HAP-1 (cell line): ENCODE results near the gene OR51D1.

Source experiments
- DNase-seq, 2 experiments: peaks; one replicate each; pipeline ENCODE4 v3.0.0-alpha.2; 2016 to 2020; ENCODE audit warnings: low spot score in 2 of 2
- H3K27me3 ChIP-seq: fragments of 250-450 bp; sonication (Bioruptor Pico); 2 replicates; pipeline ENCODE4 v1.5.1; 2020; ENCODE audit warnings: low read depth, mild to moderate bottlenecking, moderate library complexity
- H3K36me3 ChIP-seq: fragments of 250-450 bp; sonication (Bioruptor Pico); replicated peaks from 2 replicates; pipeline ENCODE4 v1.5.1; 2020; ENCODE audit warnings: mild to moderate bottlenecking
- H3K4me1 ChIP-seq: fragments of 250-450 bp; sonication (Bioruptor Pico); 2 replicates; pipeline ENCODE4 v1.5.1; 2020; ENCODE audit warnings: mild to moderate bottlenecking
- H3K4me3 ChIP-seq: fragments of 250-450 bp; sonication (Bioruptor Pico); 2 replicates; pipeline ENCODE4 v1.5.1; 2020; ENCODE audit warnings: mild to moderate bottlenecking, moderate library complexity
- H3K9me3 ChIP-seq: fragments of 250-450 bp; sonication (Bioruptor Pico); 2 replicates; pipeline ENCODE4 v1.5.1; 2020; ENCODE audit warnings: mild to moderate bottlenecking, moderate library complexity
- in situ Hi-C: fragments of 300-500 bp; cut with MboI; formaldehyde crosslinking; loops from 3 replicates; pipeline ENCODE4 v1.14.3; 2020; ENCODE audit warnings: low sequenced_read_pairs, inconsistent platforms, mixed read lengths

The OR51D1 gene

GRCh38 chr11:4636962-4637661, at the start of gene OR51D1:
Gene OR51D1 (plus strand): TSS chr11:4637477. CDS start chr11:4639791, 2,314 bp downstream.
- H3K4me3 ChIP-seq: no peak within 1 kb of the TSS
- no peaks in the 10 kb centered on the region for H3K9me3 ChIP-seq
- no peaks in the 10 kb centered on the region for H3K36me3 ChIP-seq
- H3K4me1 ChIP-seq: no peaks in the 10 kb centered on the region
- DNase-seq: peak; percentile 59 to 80
- peaks cover 3% of the 10 kb centered on the region for H3K27me3 ChIP-seq
- in situ Hi-C loops: loop anchor here (10.0 to 25.0 kb wide), 4 partner anchors 188 to 1175 kb away; partner anchors contain the start of genes OR51F2, OR51M1 and OR52N2

GRCh38 chr11:4589017-4589416, 48.3 kb upstream of the OR51D1 start:
- Histone ChIP-seq H3K36me3 (no peaks in the 10 kb centered on the region), H3K4me1 (no peaks in the 10 kb centered on the region), H3K9me3 (no peaks in the 10 kb centered on the region), H3K27me3 (no peaks in the 10 kb centered on the region), H3K4me3 (no peak overlapping the region)
- DNase-seq: no peak
- in situ Hi-C loops: no loop called here

DNA sequence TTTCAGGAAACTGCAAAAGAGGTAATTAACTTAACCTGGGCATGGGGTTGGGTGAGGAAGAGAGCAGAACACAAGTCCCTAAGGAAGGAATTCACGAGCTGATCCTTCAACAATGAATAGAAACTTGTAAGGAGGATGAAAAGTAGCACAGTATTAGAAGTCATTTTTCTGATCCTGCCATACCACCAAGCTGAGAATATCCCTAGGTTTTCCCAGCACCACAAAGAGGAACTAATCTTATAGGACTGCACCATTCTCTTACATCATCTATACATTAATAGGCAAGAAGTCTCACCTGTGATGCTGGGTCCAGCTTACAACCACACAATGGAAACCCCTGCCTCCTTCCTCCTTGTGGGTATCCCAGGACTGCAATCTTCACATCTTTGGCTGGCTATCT, 43.5 kb upstream of the OR51D1 start, which contains the start of gene OR52I1:
OR52I1 (plus strand) TSS at position 301 of the 400 bp plus-strand sequence; CDS start at position 301, 0 bp downstream.
- in situ Hi-C loops: no loop called here
- H3K9me3 ChIP-seq: no peaks in the 10 kb centered on the region

GRCh38 chr11:4605057-4605456, 32.2 kb upstream of the OR51D1 start:
- DNase-seq: no peak
- in situ Hi-C loops: no loop called here
- no peaks in the 10 kb centered on the region; the same call in 1 of the 2 replicates for H3K36me3 ChIP-seq
- peaks cover 7% of the 10 kb centered on the region for H3K4me1 ChIP-seq
- H3K9me3 ChIP-seq: 0 out of 2 replicates have a peak, but pooled peaks cover 3% of the 10 kb centered on the region
- H3K27me3 ChIP-seq: no peaks in the 10 kb centered on the region
- no peak overlapping the region for H3K4me3 ChIP-seq

More for the DNA sequence above, 43.5 kb upstream of the OR51D1 start, which contains the start of gene OR52I1:
- Histone ChIP-seq H3K4me1 (no peaks in the 10 kb centered on the region), H3K4me3 (no peak within 1 kb of the TSS), H3K36me3 (0 out of 2 replicates have a peak, but pooled peaks cover 3% of the 10 kb centered on the region), H3K27me3 (no peaks in the 10 kb centered on the region)
- DNase-seq: no peak

- Histone ChIP-seq H3K4me1 (peaks cover 7% of the 10 kb centered on the region), H3K9me3 (0 out of 2 replicates have a peak, but pooled peaks cover 3% of the 10 kb centered on the region), H3K36me3 (no peaks in the 10 kb centered on the region; the same call in 1 of the 2 replicates), H3K4me3 (no peak overlapping the region), H3K27me3 (no peaks in the 10 kb centered on the region)
- DNase-seq: no peak
- in situ Hi-C loops: no loop called here
Observed at GRCh38 chr11:4606231-4607015, 30.9 kb upstream of the OR51D1 start.

- no peaks in the 10 kb centered on the region; the same call in 1 of the 2 replicates for H3K27me3 ChIP-seq
- peak overlapping the region; percentile 59 for H3K4me3 ChIP-seq
- H3K36me3 ChIP-seq: no peaks in the 10 kb centered on the region; the same call in 1 of the 2 replicates
- DNase-seq: no peak
- in situ Hi-C loops: no loop called here
- H3K4me1 ChIP-seq: peaks cover 7% of the 10 kb centered on the region
- 0 out of 2 replicates have a peak, but pooled peaks cover 3% of the 10 kb centered on the region for H3K9me3 ChIP-seq
Observed at GRCh38 chr11:4607096-4607495, 30.2 kb upstream of the OR51D1 start.

DNA sequence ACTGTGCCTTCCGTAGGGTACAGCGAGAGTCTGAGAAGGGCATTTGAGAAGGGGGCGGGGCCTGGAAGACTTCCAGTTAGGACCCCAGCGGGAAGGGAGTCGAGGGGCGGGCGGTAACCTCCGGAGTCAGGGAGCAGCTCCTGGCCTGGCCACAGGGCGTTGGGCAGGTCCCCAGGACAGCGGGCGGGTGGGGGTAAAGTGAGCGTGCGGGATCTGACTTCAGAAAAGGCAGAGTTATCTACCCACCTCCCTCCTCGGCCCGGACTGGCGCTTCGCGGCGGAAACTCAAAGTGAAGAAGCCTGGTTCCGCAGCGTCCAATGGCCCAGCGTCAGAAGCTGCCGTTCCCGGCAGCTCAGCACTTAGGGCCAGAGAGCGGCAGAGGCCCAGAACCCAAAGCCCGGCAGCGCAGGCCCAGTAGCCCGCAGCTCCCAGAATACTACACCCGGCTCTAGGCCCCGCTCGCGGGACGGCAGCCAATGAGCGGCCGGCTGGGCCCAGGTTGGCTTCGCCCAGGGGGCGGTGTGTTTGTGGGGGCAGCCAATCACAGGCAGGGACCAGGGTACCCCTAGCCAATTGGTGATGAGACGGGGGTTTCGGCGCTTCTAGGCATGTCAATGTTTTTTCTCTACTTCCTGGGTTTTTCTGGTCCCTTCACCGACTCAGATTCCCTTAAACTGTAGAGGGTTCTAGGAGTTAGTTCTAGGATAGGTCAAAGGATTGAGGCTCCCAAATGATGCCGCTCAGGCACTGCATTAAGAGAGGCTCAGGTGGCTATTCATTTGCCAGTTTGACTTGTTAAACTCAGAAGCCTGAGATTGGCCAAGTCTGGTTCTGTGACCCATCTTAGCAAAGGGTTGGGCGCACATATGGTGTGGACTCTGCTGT, 29.3 kb upstream of the OR51D1 start, which contains the start of gene TRIM68:
TRIM68 (minus strand) TSS at position 451 of the 886 bp plus-strand sequence. CDS start 2,727 bp downstream, outside the sequence.
- H3K4me1 ChIP-seq: peaks cover 7% of the 10 kb centered on the region
- H3K27me3 ChIP-seq: no peaks in the 10 kb centered on the region; the same call in 1 of the 2 replicates
- 0 out of 2 replicates have a peak, but pooled peaks cover 3% of the 10 kb centered on the region for H3K9me3 ChIP-seq
- peak within 1 kb of the TSS; percentile 59 for H3K4me3 ChIP-seq
- in situ Hi-C loops: no loop called here
- DNase-seq: peak; percentile 84 to 95
- H3K36me3 ChIP-seq: no peaks in the 10 kb centered on the region; the same call in 1 of the 2 replicates

GRCh38 chr11:4610258-4610935, 26.9 kb upstream of the OR51D1 start:
- no peaks in the 10 kb centered on the region for H3K36me3 ChIP-seq
- no peak for DNase-seq
- 0 out of 2 replicates have a peak, but pooled peaks cover 3% of the 10 kb centered on the region for H3K9me3 ChIP-seq
- no peak overlapping the region for H3K4me3 ChIP-seq
- peaks cover 7% of the 10 kb centered on the region for H3K4me1 ChIP-seq
- in situ Hi-C loops: no loop called here
- no peaks in the 10 kb centered on the region; the same call in 1 of the 2 replicates for H3K27me3 ChIP-seq

- H3K4me3 ChIP-seq: no peak overlapping the region
- 0 out of 2 replicates have a peak, but pooled peaks cover 3% of the 10 kb centered on the region for H3K9me3 ChIP-seq
- H3K4me1 ChIP-seq: peaks cover 5% of the 10 kb centered on the region
- H3K36me3 ChIP-seq: no peaks in the 10 kb centered on the region
- in situ Hi-C loops: no loop called here
- no peak for DNase-seq
- no peaks in the 10 kb centered on the region; the same call in 1 of the 2 replicates for H3K27me3 ChIP-seq
Observed at GRCh38 chr11:4611986-4612385, 25.3 kb upstream of the OR51D1 start.

DNA sequence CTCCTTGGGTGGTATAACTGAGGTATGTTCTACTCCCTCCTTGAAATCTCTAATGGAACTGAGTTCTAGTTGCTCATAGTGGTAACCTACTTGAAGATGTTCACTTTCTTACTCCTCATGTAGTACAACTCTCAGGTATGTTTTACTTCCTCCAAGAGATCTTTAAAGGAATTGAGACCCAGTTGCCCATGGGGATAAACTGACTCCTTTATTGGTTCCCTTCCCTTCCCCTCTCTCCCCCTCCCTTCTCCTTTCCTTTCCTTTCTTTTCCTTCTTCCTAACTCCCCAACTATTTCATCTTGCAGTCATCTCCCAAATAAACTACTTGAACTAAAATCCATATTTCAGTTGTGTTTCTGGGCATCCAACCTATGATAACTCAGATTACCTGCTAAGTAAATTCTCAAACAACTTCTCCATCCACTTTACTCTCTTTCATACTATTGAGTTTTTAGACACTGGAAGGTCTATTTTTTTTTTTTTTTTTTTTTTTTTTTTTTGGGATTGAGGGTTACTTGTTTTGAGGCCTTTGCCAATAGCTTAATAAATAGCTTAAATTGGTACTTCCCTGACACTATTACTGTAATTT, 21.3 kb upstream of the OR51D1 start:
- Histone ChIP-seq H3K9me3 (no peaks in the 10 kb centered on the region), H3K4me3 (no peak overlapping the region), H3K27me3 (no peaks in the 10 kb centered on the region; the same call in 1 of the 2 replicates), H3K36me3 (no peaks in the 10 kb centered on the region), H3K4me1 (no peaks in the 10 kb centered on the region)
- no peak for DNase-seq
- in situ Hi-C loops: no loop called here

- H3K4me3 ChIP-seq: no peak overlapping the region
- DNase-seq: no peak
- H3K4me1 ChIP-seq: no peaks in the 10 kb centered on the region
- no peaks in the 10 kb centered on the region for H3K36me3 ChIP-seq
- no peaks in the 10 kb centered on the region for H3K9me3 ChIP-seq
- in situ Hi-C loops: no loop called here
- H3K27me3 ChIP-seq: no peaks in the 10 kb centered on the region
Observed at GRCh38 chr11:4619514-4619913, 17.8 kb upstream of the OR51D1 start.
